Astrocyte of the cerebellum (primary cell): ENCODE data around the gene SH3YL1.

ENCODE experiments used
- DNase-seq: peaks from one replicate; pipeline ENCODE4 v3.0.0-alpha.2; 2011; ENCODE audit warnings: low read depth
- H3K4me3 ChIP-seq: 2 replicates; pipeline ENCODE4 v1.5.1; 2011; ENCODE audit warnings: mild to moderate bottlenecking, low read depth, low read length, moderate library complexity
- CTCF ChIP-seq: IDR thresholded peaks from 2 replicates; pipeline ENCODE4 v1.5.1; 2012; ENCODE audit warnings: low read length, low read depth, moderate library complexity, mild to moderate bottlenecking; ENCODE audit errors: missing control alignments
- in situ Hi-C: cut with HindIII; loops from 2 replicates; pipeline ENCODE4 v1.10.0; 2017; ENCODE audit warnings: low sequenced_read_pairs

Gene SH3YL1

GRCh38 chr2:211486-212184, 52.2 kb downstream of the SH3YL1 start:
- H3K4me3 ChIP-seq: no peak overlapping the region
- in situ Hi-C loops: no loop called here

GRCh38 chr2:210660-211059, 53.2 kb downstream of the SH3YL1 start:
- no peak overlapping the region for H3K4me3 ChIP-seq
- in situ Hi-C loops: no loop called here
- TF ChIP-seq CTCF: no peak
- DNase-seq: no peak

More at GRCh38 chr2:211486-212184, 52.2 kb downstream of the SH3YL1 start:
- no peak for TF ChIP-seq CTCF
- no peak for DNase-seq

DNA sequence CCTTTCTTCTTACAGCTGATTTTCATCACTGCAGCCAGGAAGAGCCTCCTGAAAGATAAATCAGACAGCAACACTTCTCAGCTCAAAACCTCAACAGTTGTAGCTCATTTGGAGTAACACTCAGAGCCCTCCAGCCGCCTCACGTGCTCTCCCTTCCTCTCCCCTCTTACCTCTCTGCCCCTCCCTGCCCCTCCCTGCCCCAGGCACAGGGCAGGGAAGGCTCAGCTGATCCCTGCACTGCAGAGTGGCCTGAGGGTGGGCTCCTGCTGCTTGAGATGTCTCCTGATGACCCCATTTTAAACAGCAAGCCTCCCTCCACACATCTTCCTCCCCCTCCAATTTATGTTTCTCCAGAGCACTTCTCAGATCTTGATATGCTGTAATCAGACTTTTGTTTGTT, 54.4 kb downstream of the SH3YL1 start:
- TF ChIP-seq CTCF: no peak
- no peak overlapping the region for H3K4me3 ChIP-seq
- no peak for DNase-seq
- in situ Hi-C loops: no loop called here

- no peak for TF ChIP-seq CTCF
- H3K4me3 ChIP-seq: no peak overlapping the region
- in situ Hi-C loops: no loop called here
- DNase-seq: no peak
These were observed 55.5 kb downstream of the SH3YL1 start for GRCh38 chr2:208335-208734.

DNA sequence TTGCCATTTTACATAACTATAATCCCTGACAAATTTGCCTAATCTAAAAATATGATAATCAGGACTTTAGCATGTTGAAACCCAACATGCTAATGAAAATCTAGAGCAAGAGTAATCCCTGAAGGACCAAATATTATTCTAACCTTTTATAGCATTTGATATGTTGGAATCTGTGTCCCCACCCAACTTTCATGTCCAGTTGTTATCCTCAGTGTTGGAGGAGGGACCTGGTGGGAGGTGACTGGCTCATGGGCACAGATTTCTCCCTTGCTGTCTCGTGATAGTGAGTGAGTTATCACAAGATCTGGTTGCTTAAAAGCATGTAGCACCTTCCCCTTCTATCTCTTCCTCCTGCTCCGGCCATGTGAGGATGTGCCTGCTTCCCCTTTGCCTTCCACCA, 59.8 kb downstream of the SH3YL1 start:
- in situ Hi-C loops: no loop called here
- H3K4me3 ChIP-seq: no peak overlapping the region
- DNase-seq: no peak
- no peak for TF ChIP-seq CTCF

GRCh38 chr2:203401-203800, 60.4 kb downstream of the SH3YL1 start:
- DNase-seq: no peak
- TF ChIP-seq CTCF: no peak
- in situ Hi-C loops: no loop called here
- H3K4me3 ChIP-seq: no peak overlapping the region
